SK-N-SH (cell line): Measurements from ENCODE around the gene PYY.

Experiments used
- CTCF ChIP-seq: fragments of 200-600 bp; sonication (generic); IDR thresholded peaks from 2 replicates; pipeline ENCODE4 v1.6.1; 2017; ENCODE audit warnings: antibody characterized with exemption, mild to moderate bottlenecking, moderate library complexity
- TF ChIP-seq, protein P1 (sequence below): IDR thresholded peaks from 2 replicates; pipeline ENCODE4 v1.4.0; 2012; ENCODE audit warnings: low read depth, borderline replicate concordance

GRCh38 chr17:43961954-43962353 lies 8.2 kb upstream of the PYY start:
- TF ChIP-seq CTCF, result no peak
- TF ChIP-seq, protein P1, sequence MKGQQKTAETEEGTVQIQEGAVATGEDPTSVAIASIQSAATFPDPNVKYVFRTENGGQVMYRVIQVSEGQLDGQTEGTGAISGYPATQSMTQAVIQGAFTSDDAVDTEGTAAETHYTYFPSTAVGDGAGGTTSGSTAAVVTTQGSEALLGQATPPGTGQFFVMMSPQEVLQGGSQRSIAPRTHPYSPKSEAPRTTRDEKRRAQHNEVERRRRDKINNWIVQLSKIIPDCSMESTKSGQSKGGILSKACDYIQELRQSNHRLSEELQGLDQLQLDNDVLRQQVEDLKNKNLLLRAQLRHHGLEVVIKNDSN, result no peak
